Fibroblast of skin of scalp (primary cell): ENCODE measurements around the gene LPP.
A peak's percentile ranks its signal among the peaks of the same experiment; 100 is the strongest.

Source experiments
- DNase-seq: peaks from one replicate; pipeline ENCODE4 v3.0.0-alpha.2; 2013

Gene LPP

GRCh38 chr3:188198001-188198400, 44.0 kb downstream of the LPP start:
- no peak for DNase-seq

- no peak for DNase-seq
Observed at GRCh38 chr3:188198760-188199327, 44.9 kb downstream of the LPP start.

GRCh38 chr3:188199386-188199785, 45.4 kb downstream of the LPP start:
- DNase-seq = no peak

- no peak for DNase-seq
Observed at GRCh38 chr3:188200481-188200880, 46.5 kb downstream of the LPP start.

GRCh38 chr3:188202358-188203138, 48.6 kb downstream of the LPP start:
- DNase-seq = no peak

GRCh38 chr3:188204526-188204925, 50.6 kb downstream of the LPP start:
- no peak for DNase-seq

- no peak for DNase-seq
Observed at GRCh38 chr3:188205992-188206416, 52.0 kb downstream of the LPP start.

- DNase-seq = no peak
Observed at GRCh38 chr3:188206787-188207186, 52.8 kb downstream of the LPP start.

GRCh38 chr3:188207941-188208515, 54.1 kb downstream of the LPP start:
- peak; percentile 66 for DNase-seq

GRCh38 chr3:188208516-188208981, 54.6 kb downstream of the LPP start:
- peak; percentile 84 for DNase-seq

GRCh38 chr3:188209034-188209433, 55.1 kb downstream of the LPP start:
- DNase-seq = no peak

- peak; percentile 43 for DNase-seq
Observed at GRCh38 chr3:188209740-188210139, 55.8 kb downstream of the LPP start.

GRCh38 chr3:188211476-188211875, 57.5 kb downstream of the LPP start:
- DNase-seq = peak; percentile 92

GRCh38 chr3:188212308-188212969, 58.5 kb downstream of the LPP start:
- peak; percentile 98 for DNase-seq

- no peak for DNase-seq
Observed at GRCh38 chr3:188214442-188214841, 60.5 kb downstream of the LPP start.

GRCh38 chr3:188215129-188215528, 61.2 kb downstream of the LPP start:
- no peak for DNase-seq

GRCh38 chr3:188217011-188217463, 63.1 kb downstream of the LPP start:
- DNase-seq = no peak

- peak; percentile 54 for DNase-seq
Observed at GRCh38 chr3:188217726-188218125, 63.8 kb downstream of the LPP start.

GRCh38 chr3:188218603-188219002, 64.6 kb downstream of the LPP start:
- no peak for DNase-seq

GRCh38 chr3:188219147-188219546, 65.2 kb downstream of the LPP start:
- no peak for DNase-seq

- peak; percentile 47 for DNase-seq
Observed at GRCh38 chr3:188220097-188220788, 66.3 kb downstream of the LPP start.

- peak; percentile 74 for DNase-seq
Observed at GRCh38 chr3:188220988-188221818, 67.2 kb downstream of the LPP start.
